ENCODE measurements around the gene FAIM2.
"Not testable (repeated sequence)": the region's sequence is repeated elsewhere in the genome, so short reads cannot be mapped to it uniquely, and the experiment has no call there.

The FAIM2 gene

GRCh38 chr12:49866859-49867569 lies 36.7 kb downstream of the FAIM2 start:
- peak; percentile 37 to 44 for DNase-seq (ENCODE audit: extremely low read depth in 1 of 2, low read depth in 1 of 2)

GRCh38 chr12:49865782-49866135 lies 37.9 kb downstream of the FAIM2 start:
- DNase-seq (ENCODE audit: extremely low read depth in 1 of 2, low read depth in 1 of 2) = no peak

- no peak for DNase-seq (ENCODE audit: extremely low read depth in 1 of 2, low read depth in 1 of 2)
Measured at GRCh38 chr12:49865109-49865781, 38.5 kb downstream of the FAIM2 start.

DNA sequence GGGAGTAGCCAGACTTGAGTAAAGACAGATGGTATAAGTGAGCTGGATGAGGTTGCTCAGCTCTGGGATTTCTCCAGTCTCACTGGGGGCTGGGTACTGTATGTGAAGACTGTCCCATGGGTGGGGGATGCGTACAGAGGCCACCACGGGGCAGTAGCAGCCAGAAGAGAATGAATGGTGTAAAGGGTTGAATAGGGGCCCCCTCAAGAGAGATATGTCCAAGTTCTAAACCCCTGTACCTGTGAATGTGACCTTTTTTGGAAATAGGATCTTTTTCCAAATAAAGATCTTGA lies 39.0 kb downstream of the FAIM2 start:
- DNase-seq (ENCODE audit: extremely low read depth in 1 of 2, low read depth in 1 of 2) = no peak

DNA sequence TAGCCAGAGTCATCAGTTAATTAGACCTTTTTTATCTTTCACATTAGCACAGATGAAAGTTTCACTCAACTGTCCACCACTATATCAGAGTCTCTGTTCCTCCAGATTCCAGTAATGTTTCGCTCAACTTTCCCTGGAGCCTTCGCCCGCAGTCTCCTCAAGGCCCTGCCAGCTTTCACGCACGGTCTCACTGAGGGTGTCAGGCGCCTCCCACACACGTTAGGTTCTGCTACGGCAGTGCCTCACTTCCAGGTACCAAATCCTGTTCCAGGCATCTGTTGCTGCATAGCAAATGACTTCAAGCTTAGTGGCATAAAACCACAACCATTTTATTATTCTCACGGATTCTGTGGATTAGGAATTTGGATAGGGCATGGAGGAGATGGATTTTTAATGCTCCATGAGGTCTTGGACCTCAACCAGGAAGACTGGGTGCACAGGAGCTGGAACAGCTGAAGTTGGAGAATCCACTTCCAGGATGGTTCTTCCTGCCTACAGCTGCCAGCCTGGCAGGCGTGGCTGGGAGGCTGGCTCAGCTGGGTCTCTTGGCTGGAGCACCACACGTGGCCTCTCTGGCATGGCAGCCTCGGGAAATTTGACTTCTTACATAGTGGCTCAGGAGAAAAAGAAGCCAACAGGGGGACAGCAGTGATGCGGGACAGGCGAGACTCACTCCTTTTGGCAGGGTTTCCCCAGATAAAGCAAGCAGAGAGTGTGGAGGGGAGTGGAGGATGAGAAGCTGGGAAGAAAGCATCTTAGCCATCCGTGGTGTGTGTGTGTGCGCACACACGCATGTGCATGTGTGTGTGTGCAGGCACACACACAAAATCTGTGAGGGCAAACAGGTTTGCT lies 39.5 kb downstream of the FAIM2 start:
- no peak for DNase-seq (ENCODE audit: extremely low read depth in 1 of 2, low read depth in 1 of 2)

DNA sequence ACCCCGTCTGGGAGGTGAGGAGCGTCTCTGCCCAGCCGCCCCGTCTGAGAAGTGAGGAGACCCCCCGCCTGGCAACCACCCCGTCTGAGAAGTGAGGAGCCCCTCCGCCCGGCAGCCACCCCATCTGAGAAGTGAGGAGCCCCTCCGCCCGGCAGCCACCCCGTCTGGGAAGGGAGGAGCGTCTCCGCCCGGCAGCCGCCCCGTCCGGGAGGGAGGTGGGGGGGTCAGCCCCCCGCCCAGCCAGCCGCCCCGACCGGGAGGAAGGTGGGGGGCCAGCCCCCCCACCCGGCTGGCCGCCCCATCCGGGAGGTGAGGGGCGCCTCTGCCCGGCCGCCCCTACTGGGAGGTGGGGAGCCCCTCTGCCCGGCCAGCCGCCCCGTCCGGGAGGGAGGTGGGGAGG lies 42.8 kb downstream of the FAIM2 start:
- not testable (repeated sequence) for DNase-seq (ENCODE audit: extremely low read depth in 1 of 2, low read depth in 1 of 2)

- DNase-seq (ENCODE audit: extremely low read depth in 1 of 2, low read depth in 1 of 2) = not testable (repeated sequence)
Measured at GRCh38 chr12:49855890-49856289, 47.8 kb downstream of the FAIM2 start.

- DNase-seq (ENCODE audit: extremely low read depth in 1 of 2, low read depth in 1 of 2) = no peak
Measured at GRCh38 chr12:49854976-49855375, 48.7 kb downstream of the FAIM2 start.

DNA sequence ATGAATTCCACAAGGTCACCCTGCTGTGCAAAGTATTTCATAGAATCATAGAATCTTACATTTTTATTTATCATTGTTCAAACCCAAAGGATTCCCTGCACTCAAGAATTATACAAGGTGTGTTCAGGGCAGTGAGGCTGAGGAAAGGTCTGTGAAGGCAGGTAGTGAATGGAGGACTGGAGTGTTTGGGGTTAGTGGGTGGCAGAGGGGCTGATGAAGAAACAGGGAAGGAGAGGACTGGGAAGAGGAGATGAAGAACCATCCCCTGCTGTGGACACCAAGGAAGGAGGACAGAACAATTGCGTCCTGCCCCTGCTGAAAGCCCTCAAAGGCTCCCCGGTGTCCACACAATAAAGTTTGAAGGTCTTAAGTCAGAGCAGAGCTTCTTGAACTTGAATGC lies 50.0 kb downstream of the FAIM2 start:
- no peak for DNase-seq (ENCODE audit: extremely low read depth in 1 of 2, low read depth in 1 of 2)

- no peak for DNase-seq (ENCODE audit: extremely low read depth in 1 of 2, low read depth in 1 of 2)
Measured at GRCh38 chr12:49847161-49847560, 56.5 kb downstream of the FAIM2 start.

DNA sequence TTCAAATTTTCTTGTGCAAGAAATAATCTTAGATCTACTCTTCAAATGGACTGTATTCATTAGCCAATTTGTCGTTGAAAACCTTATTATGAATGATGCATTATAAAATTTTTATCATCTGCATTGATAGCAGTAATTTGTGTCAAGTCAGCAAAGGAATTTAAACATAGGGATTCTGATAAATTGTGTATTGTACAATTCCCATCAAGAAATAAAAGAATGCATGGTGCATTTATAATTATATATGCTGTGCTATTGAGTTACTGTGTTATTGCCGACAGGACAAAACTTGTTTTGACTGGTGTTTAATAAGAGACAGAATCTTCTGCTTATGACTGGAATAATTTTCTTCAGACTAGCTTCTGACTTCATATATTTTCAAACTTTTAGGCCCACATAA lies 57.7 kb downstream of the FAIM2 start:
- no peak for DNase-seq (ENCODE audit: extremely low read depth in 1 of 2, low read depth in 1 of 2)

DNA sequence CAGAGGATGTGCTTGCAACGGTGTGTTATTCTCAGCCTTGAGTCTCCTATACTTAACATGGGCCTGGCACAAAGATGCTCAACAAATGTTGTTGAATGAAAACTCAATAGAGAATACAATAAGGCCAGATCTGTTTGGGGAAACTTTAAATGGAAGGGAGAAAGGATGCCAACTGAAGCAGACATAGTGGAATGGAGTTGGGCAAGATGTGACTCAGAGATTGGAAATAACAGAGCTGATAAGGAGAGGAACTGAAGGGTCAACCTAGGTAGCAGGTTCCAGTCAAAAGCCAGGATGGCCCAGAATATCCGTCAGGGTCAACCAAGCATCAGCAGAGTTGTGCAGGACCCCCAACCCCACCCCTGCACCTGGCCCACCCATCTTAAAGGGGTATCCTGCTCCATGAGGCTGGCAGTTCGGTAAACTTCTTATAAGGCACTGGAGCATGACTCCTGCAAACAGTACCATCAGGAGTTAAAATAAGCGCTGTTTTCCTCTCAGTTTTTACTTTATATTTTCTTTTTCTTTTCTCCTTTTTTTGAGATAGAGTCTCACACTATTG lies 59.7 kb downstream of the FAIM2 start:
- no peak for DNase-seq (ENCODE audit: extremely low read depth in 1 of 2, low read depth in 1 of 2)

DNA sequence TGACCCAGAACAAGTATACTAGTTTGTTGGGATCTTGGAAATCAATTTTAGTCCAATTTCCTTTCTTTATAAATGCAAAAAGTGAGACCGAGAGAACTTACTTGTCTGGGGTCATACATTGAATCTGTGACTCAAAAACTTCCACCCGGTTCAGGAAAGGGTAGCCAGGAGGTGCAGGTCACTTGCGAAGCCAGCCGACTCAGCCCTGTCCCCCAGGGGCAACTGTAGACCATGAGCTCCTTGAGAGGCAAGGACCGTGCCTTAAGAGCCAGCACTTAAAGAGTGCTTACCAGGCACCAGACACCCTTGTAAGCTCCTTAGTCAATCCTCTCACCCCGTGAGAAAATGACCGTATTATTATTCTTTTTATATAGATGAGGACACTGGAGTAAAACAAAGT lies 60.3 kb downstream of the FAIM2 start:
- DNase-seq (ENCODE audit: extremely low read depth in 1 of 2, low read depth in 1 of 2) = no peak

DNA sequence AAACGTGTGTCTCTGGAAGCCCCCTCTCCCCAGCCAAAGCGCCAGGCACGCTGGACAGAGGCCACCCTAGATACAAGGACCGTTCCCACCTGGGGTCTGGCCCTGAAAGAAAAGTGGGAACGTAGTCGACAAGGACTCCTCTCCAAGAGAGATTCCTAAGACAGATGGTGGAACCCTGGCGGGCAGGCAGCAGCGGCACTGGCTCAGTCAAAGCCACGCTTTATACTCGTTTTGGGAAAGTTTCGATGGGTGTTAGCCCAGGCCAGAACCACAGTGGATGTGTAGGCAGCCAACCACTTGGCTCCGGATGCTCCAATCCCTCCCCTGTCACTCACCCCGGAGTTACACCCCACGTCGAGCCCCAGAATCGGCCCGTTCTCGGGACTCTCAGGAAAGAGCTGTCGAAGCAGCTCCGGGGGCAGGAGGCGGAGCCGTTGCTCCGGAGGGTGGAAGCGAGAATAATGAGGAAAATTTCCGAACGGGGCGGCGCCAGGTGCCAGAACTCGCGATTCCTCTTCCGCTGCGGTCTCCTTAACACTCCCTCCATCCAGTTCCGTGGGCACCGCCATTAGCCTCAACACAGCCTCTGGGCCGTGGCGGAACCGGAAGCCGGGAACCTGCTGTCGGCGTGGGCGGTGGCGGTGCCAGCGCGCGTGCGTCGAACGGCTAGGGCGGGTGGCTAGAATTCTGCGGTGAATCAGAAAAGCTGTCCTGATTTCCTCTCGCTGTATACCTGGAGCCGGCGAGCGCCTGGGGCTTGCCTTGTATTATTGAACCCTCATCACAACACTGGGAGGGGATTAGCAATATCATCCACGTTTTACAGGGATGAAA lies 61.0 kb downstream of the FAIM2 start, which contains the start of gene BCDIN3D:
Gene BCDIN3D (minus strand): TSS at position 588 of the 834 bp plus-strand sequence. CDS start 19 bp downstream, at position 569.
- peak; percentile 90 to 91 for DNase-seq (ENCODE audit: extremely low read depth in 1 of 2, low read depth in 1 of 2)

DNA sequence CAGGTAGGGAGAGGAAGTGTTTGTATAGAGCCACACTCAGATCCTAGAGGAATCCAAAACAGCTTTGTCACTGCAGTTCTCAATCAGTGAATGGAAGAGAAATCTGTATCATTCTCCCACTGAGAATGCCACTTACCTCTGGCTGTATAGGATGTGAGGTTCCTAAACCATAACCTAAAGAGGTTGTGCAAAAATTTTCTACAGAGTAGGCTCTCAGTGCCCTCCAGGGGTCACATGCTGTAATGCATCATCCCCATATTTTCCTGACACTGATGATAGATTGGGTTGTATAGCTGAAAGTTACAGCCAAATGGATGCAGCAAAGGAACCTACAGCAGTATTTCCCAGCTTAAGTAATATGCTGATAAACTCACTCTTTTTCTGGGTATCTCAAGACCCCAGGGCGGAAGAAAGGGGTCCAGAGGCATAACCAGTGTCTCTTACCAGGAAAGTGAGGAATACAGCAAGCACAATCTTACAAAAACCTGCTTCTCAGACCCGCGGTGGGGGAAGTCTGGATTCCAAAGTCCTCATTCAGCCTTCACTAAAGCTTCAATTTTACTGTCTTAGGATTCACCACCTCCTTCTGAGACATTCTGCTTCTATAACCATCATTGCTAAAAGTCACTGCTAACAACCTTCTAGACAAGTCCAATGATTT lies 64.6 kb downstream of the FAIM2 start:
- no peak for DNase-seq (ENCODE audit: extremely low read depth in 1 of 2, low read depth in 1 of 2)

GRCh38 chr12:49832836-49833421 lies 70.8 kb downstream of the FAIM2 start:
- DNase-seq (ENCODE audit: extremely low read depth in 1 of 2, low read depth in 1 of 2) = no peak

DNA sequence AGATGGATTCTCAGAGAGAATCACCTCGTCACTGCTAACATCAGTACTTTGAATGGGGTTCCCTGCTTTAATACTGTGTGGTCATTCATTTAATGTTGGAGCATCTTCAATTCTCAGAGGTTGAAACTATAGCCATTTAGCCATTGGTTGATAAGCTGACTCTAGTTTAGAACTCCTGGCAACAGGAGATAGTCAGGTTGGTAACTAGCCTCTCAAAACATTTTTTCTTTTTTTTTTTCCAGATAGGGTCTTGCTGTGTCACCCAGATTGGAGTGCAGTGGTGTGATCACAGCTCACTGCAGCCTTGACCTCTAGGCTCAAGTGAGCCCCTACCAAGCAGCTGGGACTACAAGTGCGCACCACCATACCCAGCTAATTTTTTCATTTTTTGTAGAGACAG lies 72.0 kb downstream of the FAIM2 start:
- DNase-seq (ENCODE audit: extremely low read depth in 1 of 2, low read depth in 1 of 2) = no peak

GRCh38 chr12:49828133-49829091 lies 75.3 kb downstream of the FAIM2 start, which contains the start of gene NCKAP5L:
Gene NCKAP5L, minus strand, starts transcription at chr12:49828413. Its CDS starts 24,369 bp downstream, at chr12:49804044.
- peak; percentile 90 to 93 for DNase-seq (ENCODE audit: extremely low read depth in 1 of 2, low read depth in 1 of 2)

All from stimulated activated CD8-positive, alpha-beta memory T cell treated with anti-CD3 and anti-CD28 coated beads, Interleukin-7, amount 100 ng/mL, for 48 hours (primary cell).